GM21576 (cell line): ENCODE data around the gene CCDC57.
"Not testable (repeated sequence)": the region's sequence is repeated elsewhere in the genome, so short reads cannot be mapped to it uniquely, and the experiment has no call there.

Experiments used
- ATAC-seq: cut with Tn5 transposase; IDR thresholded peaks from one replicate; pipeline ENCODE4 v1.9.1; 2021; ENCODE audit warnings: mild to moderate bottlenecking, moderate library complexity; ENCODE audit not compliant: unreplicated experiment

CCDC57 gene, protein sequence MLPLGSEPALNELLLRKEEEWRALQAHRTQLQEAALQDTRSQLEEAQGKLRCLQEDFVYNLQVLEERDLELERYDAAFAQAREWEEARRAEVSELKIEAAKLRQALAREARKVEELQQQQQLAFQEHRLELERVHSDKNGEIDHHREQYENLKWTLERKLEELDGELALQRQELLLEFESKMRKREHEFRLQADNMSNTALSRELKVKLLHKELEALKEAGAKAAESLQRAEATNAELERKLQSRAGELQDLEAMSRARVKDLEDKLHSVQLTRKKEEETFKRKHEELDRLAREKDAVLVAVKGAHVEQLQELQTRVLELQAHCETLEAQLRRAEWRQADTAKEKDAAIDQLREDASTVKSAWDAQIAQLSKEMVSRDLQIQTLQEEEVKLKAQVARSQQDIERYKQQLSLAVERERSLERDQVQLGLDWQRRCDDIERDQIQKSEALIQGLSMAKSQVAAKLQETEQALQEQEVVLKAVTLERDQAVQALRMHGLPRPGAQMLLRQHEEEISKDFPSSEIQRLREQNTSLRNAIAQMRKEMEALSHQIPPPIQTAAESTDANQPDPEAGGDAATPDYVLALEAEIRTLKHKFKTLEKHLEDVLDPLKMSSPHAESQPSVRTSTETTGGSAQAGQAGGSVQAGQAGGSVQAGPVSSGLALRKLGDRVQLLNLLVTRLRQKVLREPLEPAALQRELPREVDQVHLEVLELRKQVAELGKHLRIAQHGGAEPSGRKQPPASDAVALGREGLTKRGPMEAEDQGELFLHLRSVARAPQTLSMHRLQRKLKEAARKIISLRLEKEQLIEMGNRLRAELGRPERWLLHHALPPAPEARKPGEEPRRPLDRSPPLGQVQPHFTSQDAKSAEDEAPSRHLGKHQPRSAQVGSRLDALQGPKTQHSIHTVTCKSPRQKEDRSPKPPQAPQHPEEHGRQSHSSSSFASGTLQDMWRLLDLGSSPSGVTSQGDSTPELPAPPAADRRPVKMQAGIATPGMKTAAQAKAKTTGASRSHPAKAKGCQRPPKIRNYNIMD

DNA sequence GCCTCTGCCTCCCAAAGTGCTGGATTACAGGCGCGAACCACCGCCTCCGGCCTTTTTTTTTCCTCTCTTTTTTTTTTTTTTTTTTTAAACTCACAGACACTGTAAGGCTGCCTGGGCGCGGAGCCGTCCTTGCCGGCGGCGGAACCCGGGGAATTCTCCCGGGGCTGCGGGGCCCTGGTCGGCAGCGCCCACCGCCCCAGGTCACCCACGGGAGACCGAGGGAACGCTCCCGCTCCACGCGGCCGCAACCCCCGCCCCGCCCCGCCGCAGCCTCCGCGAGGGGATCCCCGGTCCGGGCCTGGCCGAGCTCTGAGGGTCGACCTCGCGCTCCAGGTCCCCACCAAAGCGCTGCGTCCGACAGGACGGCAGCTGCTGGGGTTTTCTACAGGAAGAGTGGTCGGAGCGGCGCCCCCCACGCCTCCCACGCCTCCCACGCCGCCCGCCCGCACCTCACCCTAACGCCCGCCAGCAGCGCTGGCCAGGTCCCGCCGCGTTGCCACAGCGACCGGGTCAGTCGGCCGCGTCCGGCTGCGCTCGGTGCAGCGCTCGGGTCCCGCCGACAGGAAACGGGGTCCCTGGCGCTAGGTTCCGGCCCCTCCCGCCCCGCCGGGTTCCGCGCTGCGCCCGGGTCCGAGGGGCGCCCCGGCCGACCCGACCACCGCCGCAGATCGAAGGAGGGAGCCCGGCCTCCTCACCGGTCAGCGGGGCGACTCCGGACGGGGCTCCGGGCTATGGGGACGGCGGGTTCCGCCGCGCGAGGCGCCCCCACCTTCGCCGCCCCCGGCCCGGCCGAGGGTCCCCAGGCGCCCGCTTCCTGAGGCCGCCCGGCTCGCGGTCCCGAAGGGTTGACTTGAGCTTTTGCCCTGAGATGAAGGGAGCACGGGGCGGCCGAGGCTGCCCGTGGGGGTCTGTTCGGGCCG lies at the start of gene CCDC57:
Gene CCDC57 (minus strand): TSS at position 512 of the 920 bp plus-strand sequence. CDS start 10,898 bp downstream, outside the sequence.
- peak; percentile 55 for ATAC-seq

DNA sequence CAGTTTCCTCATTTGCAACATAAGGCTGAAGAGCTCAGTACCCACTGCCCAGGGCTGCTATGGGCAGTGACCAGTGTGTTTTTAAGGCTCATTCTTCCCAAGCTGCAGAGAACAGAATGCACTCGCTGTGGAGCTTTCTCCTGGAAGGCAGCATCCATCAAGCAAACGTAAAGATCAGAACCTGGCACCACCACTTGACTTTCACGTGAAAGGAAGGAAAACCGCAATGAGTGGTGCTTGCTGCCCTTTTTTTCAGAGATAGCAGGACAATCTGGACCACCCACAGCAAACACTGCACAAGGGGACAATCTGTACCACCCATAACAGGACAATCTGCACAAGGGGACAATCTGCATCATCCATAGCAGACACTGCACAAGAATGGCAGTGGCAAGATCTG lies 49.7 kb upstream of the CCDC57 start:
- no peak for ATAC-seq

DNA sequence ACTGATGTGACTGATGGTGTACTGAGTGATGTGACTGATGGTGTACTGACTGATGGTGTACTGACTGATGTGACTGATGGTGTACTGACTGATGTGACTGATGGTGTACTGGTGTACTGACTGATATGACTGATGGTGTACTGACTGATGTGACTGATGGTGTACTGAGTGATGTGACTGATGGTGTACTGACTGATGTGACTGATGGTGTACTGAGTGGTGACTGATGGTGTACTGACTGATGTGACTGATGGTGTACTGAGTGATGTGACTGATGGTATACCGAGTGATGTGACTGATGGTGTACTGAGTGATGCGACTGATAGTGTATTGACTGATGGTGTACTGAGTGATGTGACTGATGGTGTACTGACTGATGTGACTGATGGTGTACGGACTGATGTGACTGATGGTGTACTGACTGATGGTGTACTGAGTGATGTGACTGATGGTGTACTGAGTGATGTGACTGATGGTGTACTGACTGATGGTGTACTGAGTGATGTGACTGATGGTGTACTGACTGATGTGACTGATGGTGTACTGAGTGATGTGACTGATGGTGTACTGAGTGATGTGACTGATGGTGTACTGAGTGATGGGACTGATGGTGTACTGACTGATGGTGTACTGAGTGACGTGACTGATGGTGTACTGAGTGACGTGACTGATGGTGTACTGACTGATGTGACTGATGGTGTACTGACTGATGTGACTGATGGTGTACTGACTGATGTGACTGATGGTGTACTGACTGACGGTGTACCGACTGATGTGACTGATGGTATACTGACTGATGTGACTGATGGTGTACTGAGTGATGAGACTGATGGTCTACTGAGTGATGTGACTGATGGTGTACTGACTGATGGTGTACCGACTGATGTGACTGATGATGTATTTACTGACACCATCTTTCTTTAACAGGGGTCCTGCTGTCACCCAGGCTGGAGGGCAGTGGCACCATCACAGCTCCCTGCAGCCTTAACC lies 47.6 kb upstream of the CCDC57 start:
- not testable (repeated sequence) for ATAC-seq

DNA sequence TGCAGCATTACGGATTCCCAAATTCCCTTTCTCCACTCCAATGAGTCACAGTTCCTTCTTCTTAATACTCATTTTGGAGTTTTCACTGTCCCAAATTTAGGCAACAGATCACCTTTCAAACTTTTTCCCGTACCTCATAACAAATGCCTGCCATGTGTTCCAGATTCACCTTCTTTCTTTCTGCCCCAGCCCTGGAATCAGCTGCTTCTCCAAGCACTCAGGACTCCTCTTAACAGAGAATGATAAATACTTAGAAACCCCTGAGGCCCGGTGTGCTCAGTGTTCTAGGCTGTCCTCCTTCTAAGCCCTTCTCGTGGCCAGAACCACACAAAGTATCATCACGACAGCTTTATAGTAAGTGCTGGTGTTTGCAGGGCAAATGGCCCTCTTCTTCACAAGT lies 45.9 kb upstream of the CCDC57 start:
- ATAC-seq: no peak

DNA sequence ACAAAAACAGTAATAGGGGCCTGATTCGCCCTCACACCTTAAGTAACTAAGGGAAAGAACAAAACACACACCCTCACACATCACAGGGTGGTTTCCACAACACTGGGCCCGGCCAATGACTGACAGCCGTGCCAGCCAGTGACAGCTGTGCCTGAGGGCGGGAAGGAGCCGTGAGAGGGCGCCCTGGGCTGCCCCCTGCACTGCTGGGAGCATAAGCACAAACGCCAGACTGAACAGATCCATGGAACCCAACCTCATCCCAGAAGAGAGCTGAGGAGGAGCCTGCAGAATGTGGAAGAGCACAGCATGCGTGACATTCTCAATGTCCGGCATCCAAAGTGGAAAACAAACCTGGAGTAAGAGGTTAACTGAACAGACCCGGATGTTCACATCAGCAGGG lies 44.8 kb upstream of the CCDC57 start:
- no peak for ATAC-seq

DNA sequence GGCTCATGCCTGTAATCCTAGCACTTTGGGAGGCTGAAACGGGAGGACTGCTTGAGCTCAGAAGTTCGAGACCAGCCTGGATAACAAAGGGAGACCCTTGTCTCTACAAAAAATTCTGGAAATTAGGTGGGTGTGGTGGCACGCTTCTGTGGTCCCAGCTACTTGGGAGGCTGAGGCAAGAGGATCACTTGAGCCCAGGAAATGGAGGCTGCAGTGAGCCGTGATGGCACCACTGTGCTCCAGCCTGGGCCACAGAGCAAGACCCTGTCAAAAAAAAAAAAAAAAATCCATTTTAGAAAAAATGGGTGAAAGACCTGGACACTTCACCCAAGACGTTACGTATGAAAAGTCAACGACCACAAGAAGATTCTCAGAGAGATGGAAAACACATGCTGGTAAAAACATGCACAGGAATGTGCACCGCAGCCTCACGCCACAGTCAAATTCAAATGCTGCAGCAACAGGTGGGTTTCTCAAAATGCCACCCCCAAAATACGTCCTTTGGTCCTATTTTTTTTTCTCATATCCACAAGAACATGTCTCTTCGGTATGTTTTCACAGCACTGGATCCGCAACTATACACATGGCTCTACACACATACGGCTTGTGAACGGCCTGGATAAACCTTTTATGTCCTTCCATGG lies 43.7 kb upstream of the CCDC57 start:
- no peak for ATAC-seq

DNA sequence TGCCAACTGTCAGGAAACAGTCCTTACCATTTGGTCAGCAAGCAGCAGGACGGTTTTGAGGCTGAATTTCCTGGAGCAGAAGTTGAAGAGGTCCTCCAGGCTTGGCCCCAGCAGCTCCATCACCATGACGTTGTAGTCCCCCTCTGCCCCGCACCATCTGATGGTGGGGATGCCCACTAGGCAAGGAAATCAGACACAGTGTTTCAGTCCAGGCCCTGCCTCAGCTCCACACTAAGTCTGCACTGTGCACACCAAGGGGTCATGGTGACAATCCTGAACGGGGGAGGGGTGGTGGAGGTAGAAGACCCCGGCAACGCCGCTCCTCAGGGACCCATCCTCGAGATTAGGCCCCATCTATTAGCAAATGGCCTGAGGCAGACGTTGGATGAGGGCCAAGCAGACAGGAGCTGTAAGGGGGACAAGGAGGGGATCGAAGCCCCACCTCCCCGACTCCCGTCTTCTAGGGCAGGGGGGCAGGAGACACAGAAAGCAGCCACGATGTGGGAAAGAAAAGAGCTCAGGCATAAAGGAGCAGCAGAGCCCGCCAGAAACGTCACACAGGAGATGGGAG lies 42.8 kb upstream of the CCDC57 start:
- no peak for ATAC-seq

DNA sequence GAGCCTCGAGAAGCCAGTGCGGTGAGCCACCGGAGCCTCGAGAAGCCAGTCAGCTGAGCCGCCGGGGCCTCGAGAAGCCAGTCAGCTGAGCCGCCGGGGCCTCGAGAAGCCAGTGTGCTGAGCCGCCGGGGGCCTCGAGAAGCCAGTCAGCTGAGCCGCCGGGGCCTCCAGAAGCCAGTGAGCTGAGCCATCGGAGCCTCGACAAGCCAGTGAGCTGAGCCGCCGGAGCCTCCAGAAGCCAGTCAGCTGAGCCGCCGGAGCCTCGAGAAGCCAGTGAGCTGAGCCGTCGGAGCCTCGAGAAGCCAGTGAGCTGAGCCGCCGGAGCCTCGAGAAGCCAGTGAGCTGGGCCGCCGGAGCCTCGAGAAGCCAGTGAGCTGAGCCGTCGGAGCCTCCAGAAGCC lies 42.1 kb upstream of the CCDC57 start:
- not testable (repeated sequence) for ATAC-seq

DNA sequence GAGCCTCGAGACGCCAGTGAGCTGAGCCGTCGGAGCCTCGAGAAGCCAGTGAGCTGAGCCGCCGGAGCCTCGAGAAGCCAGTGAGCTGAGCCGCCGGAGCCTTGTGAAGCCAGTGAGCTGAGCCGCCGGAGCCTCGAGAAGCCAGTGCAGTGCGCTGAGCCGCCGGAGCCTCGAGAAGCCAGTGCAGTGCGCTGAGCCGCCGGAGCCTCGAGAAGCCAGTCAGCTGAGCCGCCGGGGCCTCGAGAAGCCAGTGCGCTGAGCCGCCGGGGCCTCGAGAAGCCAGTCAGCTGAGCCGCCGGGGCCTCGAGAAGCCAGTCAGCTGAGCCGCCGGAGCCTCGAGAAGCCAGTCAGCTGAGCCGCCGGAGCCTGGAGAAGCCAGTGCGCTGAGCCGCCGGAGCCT lies 41.5 kb upstream of the CCDC57 start:
- not testable (repeated sequence) for ATAC-seq

DNA sequence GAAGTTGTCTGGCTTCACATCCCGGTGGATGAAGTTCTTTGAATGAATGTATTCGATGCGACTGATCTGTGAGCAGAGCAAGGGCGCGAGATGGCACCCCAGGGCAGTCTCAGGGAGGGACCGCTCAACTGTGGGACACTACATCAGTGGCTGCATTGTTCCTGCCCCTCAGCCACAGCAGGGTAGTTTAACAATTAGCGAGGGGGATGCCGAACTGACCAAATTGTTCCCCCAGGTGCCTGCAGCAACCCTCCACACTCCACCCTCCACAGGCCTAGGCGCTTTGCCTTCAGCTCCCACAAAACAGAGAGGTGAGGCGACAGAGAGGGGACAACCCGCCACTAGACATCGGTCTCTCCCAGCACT lies 40.5 kb upstream of the CCDC57 start:
- ATAC-seq: no peak

DNA sequence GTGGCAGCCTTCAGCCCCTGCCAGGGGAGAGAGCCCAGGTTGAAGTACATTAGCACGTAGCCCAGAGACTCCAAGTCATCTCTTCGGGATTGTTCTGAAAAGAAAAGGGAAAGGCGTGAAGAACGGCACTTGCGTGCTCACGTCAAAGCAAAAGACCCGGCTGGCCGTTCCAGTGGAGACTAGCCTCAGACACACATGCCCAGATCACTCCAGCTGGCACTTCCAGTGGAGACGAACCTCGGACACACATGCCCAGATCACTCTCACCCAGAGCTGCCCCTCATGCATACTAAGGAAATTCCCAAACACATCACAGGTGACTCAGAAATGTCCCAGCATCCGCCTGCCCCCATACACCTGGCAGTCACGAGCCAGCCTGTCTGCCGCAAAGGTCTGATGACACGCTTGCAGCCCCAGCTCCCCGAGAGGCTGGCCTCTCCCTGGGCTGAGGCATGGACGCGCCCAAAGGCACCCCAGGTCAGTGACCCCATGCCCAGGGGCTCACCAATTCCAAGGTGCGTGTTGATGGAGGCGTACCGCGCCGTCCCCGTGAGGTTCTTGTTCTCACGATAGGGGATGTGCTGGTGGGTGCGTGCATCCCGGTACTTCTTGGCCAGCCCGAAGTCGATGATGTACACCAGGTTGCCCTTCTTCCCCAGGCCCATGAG lies 40.0 kb upstream of the CCDC57 start:
- no peak for ATAC-seq

DNA sequence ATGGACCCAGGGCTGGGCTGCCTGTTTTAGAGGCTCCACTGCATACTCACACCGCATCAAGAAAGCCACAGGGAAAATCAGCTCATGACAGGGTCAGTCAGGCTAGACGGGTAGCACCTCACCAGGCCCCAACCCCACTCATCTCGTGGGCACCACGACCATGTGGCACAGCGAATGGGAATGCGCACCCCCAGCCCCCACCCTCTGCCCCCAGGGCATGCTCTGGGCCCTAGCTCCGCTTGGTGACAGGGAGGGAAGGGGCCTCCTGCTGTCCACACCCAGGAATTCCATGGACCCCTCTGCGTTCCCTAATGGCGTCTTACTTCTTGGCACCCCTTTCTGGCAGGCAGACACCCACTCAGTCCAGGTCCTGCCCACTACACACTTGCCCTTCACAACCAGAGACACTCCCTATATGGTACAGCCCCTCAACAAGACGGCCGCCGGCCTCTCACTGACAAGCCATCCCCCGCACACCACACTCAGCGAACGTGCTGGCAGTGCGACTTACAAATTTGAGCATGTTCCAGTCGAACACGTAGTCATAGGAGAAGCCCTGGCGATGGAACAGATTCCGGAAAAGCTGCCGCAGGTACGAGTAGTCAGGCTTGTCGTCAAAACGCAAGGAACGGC lies 38.3 kb upstream of the CCDC57 start:
- ATAC-seq: no peak

DNA sequence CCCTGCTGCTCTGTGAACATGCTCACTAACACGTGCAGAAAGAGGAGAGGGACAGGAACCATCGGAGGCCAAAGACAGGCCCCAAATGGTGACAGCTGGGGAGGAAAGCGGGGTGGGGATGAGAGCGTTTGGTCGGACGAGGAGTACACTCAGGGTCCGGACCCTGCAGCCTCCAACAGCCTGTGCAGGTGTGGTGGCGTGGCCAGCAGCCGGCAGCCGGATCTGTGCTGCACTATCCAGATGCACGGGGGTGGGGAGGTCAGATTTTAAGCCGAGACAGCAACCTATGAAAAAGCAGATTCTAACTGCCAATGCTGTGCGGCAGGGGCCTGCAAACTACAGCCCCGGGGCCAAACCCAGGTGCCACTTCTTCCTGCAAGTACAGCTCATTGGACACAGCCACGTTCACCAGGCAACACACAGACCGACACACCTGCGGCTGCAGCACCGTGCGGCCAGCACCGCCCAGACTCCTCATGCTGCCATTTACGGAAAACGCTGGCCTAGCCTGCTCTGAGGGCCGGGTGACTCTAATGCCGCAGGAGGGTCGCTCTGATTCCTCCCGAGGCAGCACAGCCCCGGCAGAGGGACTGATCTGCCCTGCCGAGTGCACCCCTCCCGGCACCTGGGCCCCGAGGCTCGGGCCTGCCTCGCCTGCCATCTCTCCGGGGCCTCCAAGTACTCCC lies 37.4 kb upstream of the CCDC57 start:
- ATAC-seq: no peak

DNA sequence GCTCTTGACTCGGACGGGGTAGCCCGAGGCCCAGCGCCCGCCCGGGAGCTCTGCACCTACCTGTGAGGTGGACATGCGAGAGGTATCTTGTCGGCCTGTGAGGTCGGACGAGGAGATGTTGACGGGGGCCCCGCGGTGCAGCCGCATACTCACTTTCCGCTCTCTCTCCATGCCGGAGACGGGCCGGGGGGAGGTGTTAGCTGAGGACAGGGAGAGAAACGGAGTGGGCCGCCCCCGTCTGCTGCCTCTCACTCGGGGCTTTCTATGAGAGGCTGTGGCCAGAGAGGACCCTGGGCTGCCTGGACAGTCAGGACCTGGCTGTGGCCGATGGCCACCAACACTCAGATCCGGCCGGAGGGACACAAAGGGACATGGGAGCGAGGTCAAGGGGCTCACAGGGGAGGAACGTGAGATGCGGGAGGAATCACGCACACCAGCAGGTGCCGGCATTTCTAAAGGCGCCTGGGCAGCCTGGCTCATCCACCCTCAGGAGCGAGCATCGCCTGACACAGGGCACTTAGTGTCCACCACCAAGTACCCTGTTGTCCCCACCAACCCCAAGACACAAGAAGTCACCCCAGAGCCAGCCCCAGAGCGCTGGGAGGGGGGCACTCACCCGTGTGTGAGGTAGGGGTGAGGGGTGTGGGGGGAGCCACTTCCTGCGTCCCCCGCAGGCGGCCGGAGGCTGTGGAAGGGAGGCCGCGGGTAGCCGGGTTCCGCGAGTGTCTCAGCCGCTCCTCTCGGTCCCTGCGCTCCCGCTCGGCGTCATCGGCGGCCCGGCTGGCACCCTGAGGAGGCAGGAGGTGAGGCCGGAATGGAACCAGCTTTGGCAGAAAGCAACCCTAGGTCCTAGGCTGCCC lies 36.4 kb upstream of the CCDC57 start:
- no peak for ATAC-seq

DNA sequence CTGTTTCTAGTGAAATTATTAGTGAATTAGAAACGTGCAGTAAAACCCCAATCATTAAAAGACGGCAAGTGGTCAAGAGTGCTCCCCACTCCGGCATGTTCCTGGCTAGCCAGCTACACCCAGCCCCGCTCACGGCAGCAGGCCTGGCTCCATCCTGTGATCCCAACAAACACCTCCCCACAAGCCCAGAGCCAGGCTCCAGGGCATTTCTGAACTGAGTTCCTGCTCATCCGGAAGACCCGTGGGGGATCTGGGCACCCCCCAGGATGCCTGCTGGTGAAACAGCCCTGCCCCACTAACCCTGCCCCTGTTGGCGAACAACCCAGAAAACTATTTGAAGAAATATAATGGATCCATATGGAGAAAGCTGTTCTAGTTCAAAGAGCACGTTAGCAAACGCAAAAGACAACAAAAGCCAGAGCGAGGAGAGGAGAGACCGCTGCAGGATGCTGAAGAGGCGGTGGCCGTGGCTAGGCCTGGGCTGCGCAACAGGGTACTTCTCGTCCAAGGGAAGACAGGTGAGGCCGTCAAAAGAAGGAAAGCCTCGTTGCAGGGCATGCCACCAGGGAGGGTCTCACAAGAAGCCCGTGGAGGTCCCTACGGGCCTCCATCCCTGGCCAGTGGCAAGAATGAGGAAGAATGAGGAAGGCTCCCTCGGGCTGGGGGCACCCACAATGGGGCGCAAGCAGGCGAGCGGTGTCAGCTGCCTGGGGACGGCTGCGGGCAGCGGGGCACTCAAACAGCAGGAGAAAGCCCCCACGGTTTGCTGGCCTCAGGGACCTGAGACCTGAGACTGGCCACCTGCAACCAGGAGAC lies 35.4 kb upstream of the CCDC57 start:
- no peak for ATAC-seq
